ENCODE results near the gene CTNNA3. TPM values are rescaled to one million over a fixed set of nuclear protein-coding genes. Genes with fewer than 3 reads are reported as not detected.

Gene CTNNA3
- total and polyA plus RNA-seq, 4 donors: 0.16 to 2.4 (median 1.4) TPM

DNA sequence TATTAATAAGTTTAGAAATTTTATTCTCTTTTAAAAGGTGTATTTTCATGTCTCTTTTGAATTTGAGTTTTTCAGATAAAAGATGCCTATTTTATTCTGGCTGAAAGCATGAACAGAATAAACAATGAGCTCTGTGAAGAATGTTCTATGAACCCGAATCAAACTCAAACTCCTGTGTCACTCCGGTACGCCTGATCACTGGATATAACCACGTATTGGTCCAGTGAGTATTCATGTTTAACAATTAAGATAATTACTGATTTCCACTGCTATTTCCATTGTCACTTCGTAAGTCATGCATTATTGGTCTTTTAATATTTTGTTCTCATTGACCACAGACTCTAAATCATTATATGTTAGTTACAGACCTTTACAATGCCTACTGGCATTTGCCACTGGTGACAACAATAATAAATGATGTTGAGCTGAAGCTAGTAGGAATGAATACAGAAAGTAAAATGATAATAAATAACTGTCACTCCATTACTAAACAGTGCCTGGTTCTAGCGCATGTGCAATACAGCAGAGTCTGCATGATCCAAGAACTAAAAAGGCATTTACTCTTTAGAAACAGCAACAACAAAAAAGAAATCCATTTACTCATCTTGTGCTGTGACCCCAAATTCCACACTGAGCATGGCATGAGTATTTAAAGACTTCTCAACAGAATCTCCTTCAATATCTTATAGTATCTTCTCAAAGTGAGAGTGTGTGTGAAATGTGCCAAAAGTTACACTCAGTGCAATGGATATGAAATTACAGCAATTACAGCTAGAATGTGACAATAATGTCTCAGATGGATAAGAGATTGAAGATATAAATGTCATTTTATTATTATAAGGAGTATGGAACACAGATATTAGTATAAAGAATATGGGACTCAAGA, 1597.2 kb downstream of the CTNNA3 start (continued):
- TF ChIP-seq, protein P1, sequence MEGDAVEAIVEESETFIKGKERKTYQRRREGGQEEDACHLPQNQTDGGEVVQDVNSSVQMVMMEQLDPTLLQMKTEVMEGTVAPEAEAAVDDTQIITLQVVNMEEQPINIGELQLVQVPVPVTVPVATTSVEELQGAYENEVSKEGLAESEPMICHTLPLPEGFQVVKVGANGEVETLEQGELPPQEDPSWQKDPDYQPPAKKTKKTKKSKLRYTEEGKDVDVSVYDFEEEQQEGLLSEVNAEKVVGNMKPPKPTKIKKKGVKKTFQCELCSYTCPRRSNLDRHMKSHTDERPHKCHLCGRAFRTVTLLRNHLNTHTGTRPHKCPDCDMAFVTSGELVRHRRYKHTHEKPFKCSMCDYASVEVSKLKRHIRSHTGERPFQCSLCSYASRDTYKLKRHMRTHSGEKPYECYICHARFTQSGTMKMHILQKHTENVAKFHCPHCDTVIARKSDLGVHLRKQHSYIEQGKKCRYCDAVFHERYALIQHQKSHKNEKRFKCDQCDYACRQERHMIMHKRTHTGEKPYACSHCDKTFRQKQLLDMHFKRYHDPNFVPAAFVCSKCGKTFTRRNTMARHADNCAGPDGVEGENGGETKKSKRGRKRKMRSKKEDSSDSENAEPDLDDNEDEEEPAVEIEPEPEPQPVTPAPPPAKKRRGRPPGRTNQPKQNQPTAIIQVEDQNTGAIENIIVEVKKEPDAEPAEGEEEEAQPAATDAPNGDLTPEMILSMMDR (IDR thresholded peaks at IDR 0.05; ENCODE audit: low read depth, low read length, missing input control): no peak
- no peak for TF ChIP-seq GABPA (IDR thresholded peaks at IDR 0.05 in 1 of 2, conservative IDR thresholded peaks at IDR 0.05 in 1 of 2)
- TF ChIP-seq, protein P2, sequence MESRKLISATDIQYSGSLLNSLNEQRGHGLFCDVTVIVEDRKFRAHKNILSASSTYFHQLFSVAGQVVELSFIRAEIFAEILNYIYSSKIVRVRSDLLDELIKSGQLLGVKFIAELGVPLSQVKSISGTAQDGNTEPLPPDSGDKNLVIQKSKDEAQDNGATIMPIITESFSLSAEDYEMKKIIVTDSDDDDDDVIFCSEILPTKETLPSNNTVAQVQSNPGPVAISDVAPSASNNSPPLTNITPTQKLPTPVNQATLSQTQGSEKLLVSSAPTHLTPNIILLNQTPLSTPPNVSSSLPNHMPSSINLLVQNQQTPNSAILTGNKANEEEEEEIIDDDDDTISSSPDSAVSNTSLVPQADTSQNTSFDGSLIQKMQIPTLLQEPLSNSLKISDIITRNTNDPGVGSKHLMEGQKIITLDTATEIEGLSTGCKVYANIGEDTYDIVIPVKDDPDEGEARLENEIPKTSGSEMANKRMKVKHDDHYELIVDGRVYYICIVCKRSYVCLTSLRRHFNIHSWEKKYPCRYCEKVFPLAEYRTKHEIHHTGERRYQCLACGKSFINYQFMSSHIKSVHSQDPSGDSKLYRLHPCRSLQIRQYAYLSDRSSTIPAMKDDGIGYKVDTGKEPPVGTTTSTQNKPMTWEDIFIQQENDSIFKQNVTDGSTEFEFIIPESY (IDR thresholded peaks at IDR 0.05): no peak
- no peak for TF ChIP-seq RAD21 (IDR thresholded peaks at IDR 0.05)
- TF ChIP-seq EGR1 (IDR thresholded peaks at IDR 0.05; ENCODE audit: low read depth in 2 of 2): no peak

DNA sequence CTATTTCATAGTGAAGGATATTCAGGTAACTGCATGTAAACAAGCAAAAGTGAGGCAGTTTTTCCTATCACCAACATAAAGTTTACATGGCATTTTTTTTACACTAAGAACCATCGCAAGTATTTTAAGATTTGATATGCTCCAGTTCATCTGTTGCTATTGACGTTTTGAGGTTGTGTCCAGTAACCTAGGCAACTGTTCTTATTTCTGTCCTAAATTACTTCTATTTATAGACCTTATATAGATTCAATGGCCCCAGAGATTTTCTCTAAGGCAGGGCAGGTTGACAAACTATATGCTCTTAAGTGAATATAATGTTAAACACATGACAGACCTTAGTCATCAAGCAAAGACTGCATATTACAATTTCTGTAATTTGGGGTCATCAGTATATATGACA, 1600.4 kb downstream of the CTNNA3 start:
- Histone ChIP-seq H3K9ac (ENCODE audit: low read depth in 1 of 2, low read length in 2 of 2) (no peak overlapping the region), H3K36me3 (ENCODE audit: control insufficient read depth in 4 of 4, insufficient read depth in 3 of 4, low read depth in 1 of 4, low read length in 3 of 4) (no peaks in the 10 kb centered on the region), H3K4me1 (ENCODE audit: control insufficient read depth in 4 of 4, insufficient read depth in 4 of 4, low read length in 3 of 4) (no peaks in the 10 kb centered on the region), H3K27me3 (ENCODE audit: control insufficient read depth in 4 of 4, insufficient read depth in 4 of 4, low read length in 3 of 4) (no peaks in the 10 kb centered on the region), H3K4me3 (ENCODE audit: low read depth in 1 of 3, low read length in 3 of 3) (no peak overlapping the region), H3K9me3 (ENCODE audit: control insufficient read depth in 4 of 4, low read length in 3 of 4) (no peaks in the 10 kb centered on the region), H3K27ac (ENCODE audit: low read depth in 1 of 2, low read length in 2 of 2) (no peak overlapping the region)
- TF ChIP-seq RAD21 (IDR thresholded peaks at IDR 0.05) (no peak), EGR1 (IDR thresholded peaks at IDR 0.05; ENCODE audit: low read depth in 2 of 2) (no peak), RXRA (IDR thresholded peaks at IDR 0.05) (no peak), SP1 (IDR thresholded peaks at IDR 0.05) (no peak), NR2F2 (IDR thresholded peaks at IDR 0.05) (no peak), FOXA2 (IDR thresholded peaks at IDR 0.05) (no peak), GABPA (IDR thresholded peaks at IDR 0.05 in 1 of 2, conservative IDR thresholded peaks at IDR 0.05 in 1 of 2) (no peak), HNF4G (IDR thresholded peaks at IDR 0.05) (no peak), FOXA1 (IDR thresholded peaks at IDR 0.05) (no peak), JUND (IDR thresholded peaks at IDR 0.05) (no peak), YY1 (IDR thresholded peaks at IDR 0.05) (no peak), HNF4A (conservative IDR thresholded peaks at IDR 0.05) (no peak), TAF1 (conservative IDR thresholded peaks at IDR 0.05) (no peak)
- TF ChIP-seq, protein P3, sequence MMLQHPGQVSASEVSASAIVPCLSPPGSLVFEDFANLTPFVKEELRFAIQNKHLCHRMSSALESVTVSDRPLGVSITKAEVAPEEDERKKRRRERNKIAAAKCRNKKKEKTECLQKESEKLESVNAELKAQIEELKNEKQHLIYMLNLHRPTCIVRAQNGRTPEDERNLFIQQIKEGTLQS (IDR thresholded peaks at IDR 0.05): no peak
- TF ChIP-seq, protein P4, sequence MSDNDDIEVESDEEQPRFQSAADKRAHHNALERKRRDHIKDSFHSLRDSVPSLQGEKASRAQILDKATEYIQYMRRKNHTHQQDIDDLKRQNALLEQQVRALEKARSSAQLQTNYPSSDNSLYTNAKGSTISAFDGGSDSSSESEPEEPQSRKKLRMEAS (IDR thresholded peaks at IDR 0.05): no peak
- TF ChIP-seq, protein P5, sequence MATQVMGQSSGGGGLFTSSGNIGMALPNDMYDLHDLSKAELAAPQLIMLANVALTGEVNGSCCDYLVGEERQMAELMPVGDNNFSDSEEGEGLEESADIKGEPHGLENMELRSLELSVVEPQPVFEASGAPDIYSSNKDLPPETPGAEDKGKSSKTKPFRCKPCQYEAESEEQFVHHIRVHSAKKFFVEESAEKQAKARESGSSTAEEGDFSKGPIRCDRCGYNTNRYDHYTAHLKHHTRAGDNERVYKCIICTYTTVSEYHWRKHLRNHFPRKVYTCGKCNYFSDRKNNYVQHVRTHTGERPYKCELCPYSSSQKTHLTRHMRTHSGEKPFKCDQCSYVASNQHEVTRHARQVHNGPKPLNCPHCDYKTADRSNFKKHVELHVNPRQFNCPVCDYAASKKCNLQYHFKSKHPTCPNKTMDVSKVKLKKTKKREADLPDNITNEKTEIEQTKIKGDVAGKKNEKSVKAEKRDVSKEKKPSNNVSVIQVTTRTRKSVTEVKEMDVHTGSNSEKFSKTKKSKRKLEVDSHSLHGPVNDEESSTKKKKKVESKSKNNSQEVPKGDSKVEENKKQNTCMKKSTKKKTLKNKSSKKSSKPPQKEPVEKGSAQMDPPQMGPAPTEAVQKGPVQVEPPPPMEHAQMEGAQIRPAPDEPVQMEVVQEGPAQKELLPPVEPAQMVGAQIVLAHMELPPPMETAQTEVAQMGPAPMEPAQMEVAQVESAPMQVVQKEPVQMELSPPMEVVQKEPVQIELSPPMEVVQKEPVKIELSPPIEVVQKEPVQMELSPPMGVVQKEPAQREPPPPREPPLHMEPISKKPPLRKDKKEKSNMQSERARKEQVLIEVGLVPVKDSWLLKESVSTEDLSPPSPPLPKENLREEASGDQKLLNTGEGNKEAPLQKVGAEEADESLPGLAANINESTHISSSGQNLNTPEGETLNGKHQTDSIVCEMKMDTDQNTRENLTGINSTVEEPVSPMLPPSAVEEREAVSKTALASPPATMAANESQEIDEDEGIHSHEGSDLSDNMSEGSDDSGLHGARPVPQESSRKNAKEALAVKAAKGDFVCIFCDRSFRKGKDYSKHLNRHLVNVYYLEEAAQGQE (IDR thresholded peaks at IDR 0.05): no peak
- TF ChIP-seq, protein P2 (IDR thresholded peaks at IDR 0.05): no peak
- TF ChIP-seq, protein P1 (IDR thresholded peaks at IDR 0.05; ENCODE audit: low read depth, low read length, missing input control): no peak
- DNase-seq (ENCODE audit: low spot score): no peak
- WGBS: 81% methylated on average over 2 of the region's 2 CpGs
